Keratinocyte (primary cell): ENCODE data around the gene ACOXL. TPM values are rescaled to one million over a fixed set of nuclear protein-coding genes. Genes with fewer than 3 reads are reported as not detected.

Experiments used
- DNase-seq: peaks from one replicate; pipeline ENCODE4 v3.0.0-alpha.2; 2011; ENCODE audit warnings: low read depth, missing footprints, low spot score
- FAIRE-seq: peaks from 2 replicates; lab custom pipeline; 2011; peaks lifted over from hg19 to GRCh38; lab: Jason Lieb, UNC
- H2AFZ ChIP-seq: 2 replicates; pipeline ENCODE4 v1.6.0; 2012; ENCODE audit warnings: low read length, control low read depth, inconsistent platforms; ENCODE audit not compliant: control insufficient read depth
- H3K27ac ChIP-seq: 2 replicates; pipeline ENCODE4 v1.5.1; 2011; ENCODE audit warnings: low read length; ENCODE audit not compliant: control insufficient read depth, insufficient read depth
- H3K27me3 ChIP-seq: 3 replicates; pipeline ENCODE4 v1.6.0; 2011; ENCODE audit warnings: low read length; ENCODE audit not compliant: control insufficient read depth, insufficient read depth; ENCODE audit errors: extremely low read depth
- H3K36me3 ChIP-seq, 2 experiments: 2 replicates in 1 of 2; 3 replicates in 1 of 2; pipeline ENCODE4 v1.5.1; 2011; ENCODE audit warnings: low read length in 2 of 2, mild to moderate bottlenecking in 1 of 2; ENCODE audit not compliant: control insufficient read depth in 2 of 2, insufficient read depth in 2 of 2; ENCODE audit errors: extremely low read depth in 1 of 2
- H3K4me1 ChIP-seq: 3 replicates; pipeline ENCODE4 v1.5.1; 2011; ENCODE audit warnings: low read length; ENCODE audit not compliant: control insufficient read depth, insufficient read depth; ENCODE audit errors: extremely low read depth
- H3K4me2 ChIP-seq: 3 replicates; pipeline ENCODE4 v1.6.0; 2011; ENCODE audit warnings: low read depth, low read length; ENCODE audit not compliant: control insufficient read depth, insufficient read depth; ENCODE audit errors: extremely low read depth
- H3K4me3 ChIP-seq, 3 experiments: fragments of 200-600 bp in 1 of 3; sonication (generic) in 1 of 3; 2 replicates in 2 of 3; 3 replicates in 1 of 3; pipeline ENCODE4 v1.5.1; 2011 to 2016; ENCODE audit warnings: low read length in 3 of 3, mild to moderate bottlenecking in 3 of 3, control low read depth in 2 of 3, inconsistent platforms in 1 of 3, low read depth in 1 of 3, mixed read lengths in 1 of 3, mixed run types in 1 of 3, moderate library complexity in 1 of 3; ENCODE audit not compliant: control insufficient read depth in 2 of 3, insufficient read depth in 2 of 3; ENCODE audit errors: extremely low read depth in 1 of 3
- H3K79me2 ChIP-seq: 2 replicates; pipeline ENCODE4 v1.6.0; 2012; ENCODE audit warnings: low read length; ENCODE audit not compliant: control insufficient read depth, insufficient read depth
- H3K9ac ChIP-seq: 3 replicates; pipeline ENCODE4 v1.6.0; 2011; ENCODE audit warnings: low read length; ENCODE audit not compliant: control insufficient read depth, insufficient read depth; ENCODE audit errors: extremely low read depth
- H3K9me1 ChIP-seq: 3 replicates; pipeline ENCODE4 v1.6.0; 2011; ENCODE audit warnings: low read length; ENCODE audit not compliant: control insufficient read depth, insufficient read depth; ENCODE audit errors: extremely low read depth
- H3K9me3 ChIP-seq: 2 replicates; pipeline ENCODE4 v1.5.1; 2012; ENCODE audit warnings: low read depth, low read length; ENCODE audit not compliant: control insufficient read depth
- H4K20me1 ChIP-seq: 3 replicates; pipeline ENCODE4 v1.6.0; 2011; ENCODE audit warnings: low read length; ENCODE audit not compliant: control insufficient read depth, insufficient read depth; ENCODE audit errors: extremely low read depth
- CTCF ChIP-seq, 3 experiments: IDR thresholded peaks in 1 of 3; conservative IDR thresholded peaks in 1 of 3; optimal IDR thresholded peaks in 1 of 3; 2 replicates in 2 of 3; 3 replicates in 1 of 3; pipeline versions ENCODE3 to v1.5.1; 2011; ENCODE audit warnings: low read length in 3 of 3, mild to moderate bottlenecking in 3 of 3, moderate library complexity in 2 of 3, control low read depth in 1 of 3, inconsistent platforms in 1 of 3; ENCODE audit not compliant: insufficient read depth in 2 of 3; ENCODE audit errors: extremely low read depth in 1 of 3
- EZH2 ChIP-seq: IDR thresholded peaks from one replicate; pipeline ENCODE4 v1.6.1; 2012; ENCODE audit warnings: inconsistent platforms, mild to moderate bottlenecking, low read length, moderate library complexity
- dilution Hi-C: fragments of 300-500 bp; cut with MboI; formaldehyde crosslinking; loops from one replicate; pipeline ENCODE4 v1.7.0; 2020; ENCODE audit warnings: low sequenced_read_pairs; ENCODE audit not compliant: extremely low pct_ligation_motif_present
- polyA plus RNA-seq, 5 experiments: library from polyadenylated mRNA; depleted of rRNA in 3 of 5; stranded (reverse) in 3 of 5; stranded (forward) in 1 of 5; unstranded in 1 of 5; fragments of >200 nt; gene quantifications; 1 replicate in 1 of 5; 2 replicates in 3 of 5; 3 replicates in 1 of 5; pipeline versions ENCODE4 v1.2.1 to v1.2.3, GENCODE V29; 2011 to 2012; ENCODE audit warnings: missing spikeins in 2 of 5, low read depth in 1 of 5, low replicate concordance in 1 of 5

The ACOXL gene
- polyA plus RNA-seq, 1 donor (not counting 4 experiments of a cell fraction or from before 2014, with no cell fraction given) = 0.04 TPM

GRCh38 chr2:110745048-110745447 lies 12.7 kb downstream of the ACOXL start:
- Histone ChIP-seq H3K4me1 (peaks cover 26% of the 10 kb centered on the region), H3K9me1 (no peaks in the 10 kb centered on the region), H4K20me1 (no peaks in the 10 kb centered on the region), H3K9me3 (no peaks in the 10 kb centered on the region), H3K79me2 (no peaks in the 10 kb centered on the region), H3K27ac (no peak overlapping the region), H3K4me2 (no peak overlapping the region), H3K9ac (no peak overlapping the region), H3K27me3 (peaks cover 32% of the 10 kb centered on the region), H3K36me3 (no peaks in the 10 kb centered on the region), H2AFZ (no peak overlapping the region), H3K4me3 (no peak overlapping the region)
- no peak for DNase-seq
- no peak for FAIRE-seq
- dilution Hi-C loops = no loop called here
- TF ChIP-seq EZH2 (no peak), CTCF (optimal IDR thresholded peaks at IDR 0.05 in 1 of 3, IDR thresholded peaks at IDR 0.05 in 1 of 3, conservative IDR thresholded peaks at IDR 0.05 in 1 of 3; ENCODE audit: extremely low read depth in 1 of 3, insufficient read depth in 2 of 3, low read length in 3 of 3) (no peak)

GRCh38 chr2:110746586-110747521 lies 14.5 kb downstream of the ACOXL start:
- Histone ChIP-seq H3K9me3 (no peaks in the 10 kb centered on the region), H3K4me3 (no peak overlapping the region), H3K4me2 (no peak overlapping the region), H3K4me1 (peaks cover 14% of the 10 kb centered on the region), H3K9ac (no peak overlapping the region), H3K36me3 (no peaks in the 10 kb centered on the region), H3K27me3 (peaks cover 32% of the 10 kb centered on the region), H3K27ac (no peak overlapping the region), H4K20me1 (no peaks in the 10 kb centered on the region), H3K9me1 (no peaks in the 10 kb centered on the region), H3K79me2 (no peaks in the 10 kb centered on the region), H2AFZ (no peak overlapping the region)
- DNase-seq = no peak
- TF ChIP-seq EZH2 (no peak), CTCF (optimal IDR thresholded peaks at IDR 0.05 in 1 of 3, IDR thresholded peaks at IDR 0.05 in 1 of 3, conservative IDR thresholded peaks at IDR 0.05 in 1 of 3; ENCODE audit: extremely low read depth in 1 of 3, insufficient read depth in 2 of 3, low read length in 3 of 3) (no peak)
- FAIRE-seq = no peak
- dilution Hi-C loops = no loop called here
